EH (cell line): Measurements from ENCODE around the gene C1QTNF5.

Experiments
- DNase-seq: peaks from one replicate; pipeline ENCODE4 v3.0.0-alpha.2; 2015; ENCODE audit warnings: low read depth

Gene C1QTNF5

DNA sequence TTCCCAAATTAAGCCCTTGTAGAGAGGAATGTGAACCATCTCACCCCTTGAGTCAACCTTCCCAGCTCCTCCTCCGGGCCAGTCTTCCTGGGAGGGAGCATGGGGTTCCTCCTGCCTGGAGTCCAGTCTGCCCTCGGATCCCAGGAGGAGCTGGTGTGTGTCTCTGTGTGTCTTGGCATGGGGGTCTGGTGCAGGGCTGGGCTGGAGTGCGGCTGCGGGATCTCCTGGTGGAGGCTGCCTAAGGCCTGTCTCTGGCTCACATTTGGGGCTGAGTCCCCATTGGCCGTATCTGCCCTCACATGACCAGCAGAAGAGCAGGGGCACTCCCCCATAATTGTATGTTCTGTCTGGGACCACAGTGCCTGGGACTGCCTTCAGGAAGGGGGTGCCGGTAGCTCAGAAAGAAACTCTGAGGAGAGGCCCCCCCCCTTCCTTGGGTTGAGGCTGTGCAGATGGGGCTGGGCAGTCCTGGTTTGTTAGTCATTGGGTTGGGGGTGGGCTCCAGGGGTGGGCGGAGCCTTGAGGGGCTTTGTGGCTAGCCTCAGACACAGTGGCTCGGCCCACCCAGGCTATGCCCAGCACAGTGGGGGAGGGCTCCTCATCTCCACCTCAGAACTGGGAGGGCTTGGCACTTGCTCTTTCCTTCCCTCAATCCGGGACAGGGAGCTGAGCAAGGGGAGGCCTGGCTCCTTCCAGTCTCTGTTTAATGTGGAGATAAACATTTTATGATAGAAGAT is 2.9 kb downstream of the C1QTNF5 start:
- peak; percentile 89 for DNase-seq

DNA sequence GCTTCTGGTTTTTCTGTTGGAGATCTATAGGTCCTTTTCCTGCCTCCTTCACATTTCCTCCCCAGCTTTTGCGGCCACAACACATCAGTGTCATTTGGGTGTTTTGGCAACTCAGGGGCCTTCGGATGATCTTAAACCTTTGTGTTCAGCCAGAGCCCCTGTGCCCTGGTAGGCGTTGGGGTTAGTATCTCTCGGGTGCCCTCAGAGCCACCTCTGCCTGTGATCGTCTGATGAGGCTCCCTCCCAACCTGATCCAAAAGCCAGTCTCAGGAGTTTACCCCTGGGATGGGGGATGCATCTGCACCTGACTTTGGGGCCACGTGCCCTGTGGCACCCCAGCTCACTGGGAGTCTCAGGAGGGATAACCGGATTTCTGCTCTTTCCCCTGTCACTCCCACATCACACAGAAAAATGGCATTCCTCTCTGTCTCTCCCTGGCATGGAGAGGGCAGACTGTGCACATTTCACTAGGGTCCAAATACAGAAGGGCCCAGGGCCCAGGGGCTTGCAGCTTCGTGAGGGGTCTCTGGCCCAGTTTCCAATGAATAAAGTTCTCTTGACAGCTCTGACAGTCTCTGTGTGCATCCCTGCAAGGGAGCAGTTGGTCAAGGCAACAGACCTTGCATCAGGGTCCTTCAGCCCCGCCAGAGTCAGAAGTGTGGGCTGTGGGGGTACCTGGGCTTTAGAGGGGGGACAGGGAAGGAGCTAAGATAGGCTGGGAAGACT is 3.8 kb downstream of the C1QTNF5 start:
- no peak for DNase-seq

- no peak for DNase-seq
Observed at GRCh38 chr11:119335655-119336543, 4.8 kb downstream of the C1QTNF5 start.

- DNase-seq, result no peak
Observed at GRCh38 chr11:119335091-119335654, 5.5 kb downstream of the C1QTNF5 start.

GRCh38 chr11:119334174-119334930 is 6.3 kb downstream of the C1QTNF5 start, which contains the start of gene RNF26:
TSS of gene RNF26 (plus strand) at chr11:119334527. CDS start at chr11:119335123, 596 bp downstream.
- peak; percentile 98 for DNase-seq

DNA sequence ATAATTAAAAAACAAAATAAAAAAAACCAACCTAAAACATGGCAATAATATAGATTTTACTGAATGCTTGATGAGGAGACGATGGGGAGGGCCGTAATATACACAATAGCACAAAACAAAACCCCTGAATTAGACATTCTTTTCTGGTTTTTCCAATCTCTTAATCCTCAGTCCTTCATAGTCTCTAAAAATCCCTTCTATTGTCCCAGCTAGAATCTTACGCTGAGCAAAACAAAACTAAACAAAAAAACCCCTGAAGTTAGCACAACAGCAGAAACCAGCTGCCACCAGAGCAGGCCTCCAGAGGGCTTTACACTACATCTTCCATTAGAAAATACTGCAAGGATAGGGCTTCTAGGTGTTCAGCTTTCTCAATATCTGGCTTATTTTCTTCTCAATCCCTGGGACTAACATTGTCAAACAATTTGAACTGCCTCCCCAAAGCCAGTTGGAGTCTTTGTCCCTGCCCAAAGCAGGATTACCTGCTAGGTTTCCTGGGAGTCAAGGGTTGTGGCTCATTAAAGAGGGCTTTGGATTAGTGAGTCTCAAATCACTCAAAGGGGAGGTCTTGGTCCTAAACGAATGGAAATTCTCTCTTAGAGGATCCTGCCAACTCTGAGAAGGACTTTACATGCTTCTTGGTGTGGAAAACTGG is 8.4 kb downstream of the C1QTNF5 start:
- no peak for DNase-seq

DNA sequence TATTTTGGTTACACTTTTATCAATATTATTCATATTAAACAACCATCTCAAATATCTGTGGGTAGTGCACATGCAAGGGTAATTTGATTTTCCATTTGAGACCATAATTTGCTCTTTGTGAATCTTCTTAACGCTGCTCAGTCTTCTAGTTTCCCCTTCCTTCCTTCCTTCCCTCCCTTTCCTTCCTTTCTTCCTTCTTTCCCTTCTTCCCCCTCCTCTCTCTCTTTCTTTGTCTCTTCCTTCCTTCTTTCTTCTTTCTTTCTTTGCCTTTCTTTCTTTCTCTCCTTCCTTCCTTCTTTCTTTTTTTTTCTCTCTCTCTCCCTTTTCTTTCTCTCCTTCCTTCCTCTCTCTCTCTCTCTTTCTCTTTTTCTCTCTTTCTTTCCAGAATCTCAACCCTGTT is 10.4 kb downstream of the C1QTNF5 start:
- DNase-seq, result no peak

- no peak for DNase-seq
Observed at GRCh38 chr11:119329320-119329719, 11.4 kb downstream of the C1QTNF5 start.

DNA sequence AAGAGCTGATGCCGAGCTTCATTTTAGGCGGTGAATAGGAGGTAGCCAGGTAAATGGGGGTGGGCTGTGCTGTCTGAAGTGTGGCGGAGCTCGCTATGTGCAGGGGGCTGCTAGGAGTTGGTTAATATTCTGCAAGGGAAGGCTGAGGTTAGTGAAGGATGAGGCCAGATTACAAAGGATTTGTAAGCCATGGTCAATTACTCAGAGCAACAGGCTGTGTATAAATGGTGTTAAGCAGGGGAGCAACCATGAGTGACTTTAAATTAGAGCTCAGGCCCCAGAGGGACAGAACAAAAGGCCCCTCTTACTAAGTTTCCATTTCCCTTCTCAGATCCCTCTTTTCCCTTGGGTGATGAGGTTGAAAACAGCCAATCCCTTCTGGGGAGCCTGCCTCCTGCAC is 16.5 kb downstream of the C1QTNF5 start:
- DNase-seq, result no peak

DNA sequence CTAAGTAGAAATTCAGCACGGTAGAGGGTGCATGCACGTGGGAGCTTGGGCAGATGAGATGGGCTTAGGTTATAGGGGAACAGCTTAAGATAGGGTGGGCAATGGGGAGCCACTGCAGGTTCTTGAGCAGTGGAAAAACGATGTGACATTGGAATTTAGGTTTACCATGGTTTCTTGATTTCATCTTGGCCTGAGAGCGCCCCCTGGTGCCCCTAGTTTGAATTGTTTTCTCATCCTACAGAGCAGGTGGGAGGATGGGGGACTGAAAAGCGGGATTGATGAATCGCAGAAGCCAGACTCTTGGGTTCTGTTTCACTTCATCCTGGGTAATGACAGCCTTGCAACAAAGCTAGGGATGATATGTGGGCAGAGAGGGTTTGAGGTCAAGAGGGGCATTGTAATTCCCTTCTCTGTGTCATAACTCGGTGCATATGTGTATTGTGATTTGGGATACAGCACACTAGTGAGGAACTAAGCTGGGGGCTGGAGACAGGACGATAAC is 17.1 kb downstream of the C1QTNF5 start:
- DNase-seq, result peak; percentile 69

DNA sequence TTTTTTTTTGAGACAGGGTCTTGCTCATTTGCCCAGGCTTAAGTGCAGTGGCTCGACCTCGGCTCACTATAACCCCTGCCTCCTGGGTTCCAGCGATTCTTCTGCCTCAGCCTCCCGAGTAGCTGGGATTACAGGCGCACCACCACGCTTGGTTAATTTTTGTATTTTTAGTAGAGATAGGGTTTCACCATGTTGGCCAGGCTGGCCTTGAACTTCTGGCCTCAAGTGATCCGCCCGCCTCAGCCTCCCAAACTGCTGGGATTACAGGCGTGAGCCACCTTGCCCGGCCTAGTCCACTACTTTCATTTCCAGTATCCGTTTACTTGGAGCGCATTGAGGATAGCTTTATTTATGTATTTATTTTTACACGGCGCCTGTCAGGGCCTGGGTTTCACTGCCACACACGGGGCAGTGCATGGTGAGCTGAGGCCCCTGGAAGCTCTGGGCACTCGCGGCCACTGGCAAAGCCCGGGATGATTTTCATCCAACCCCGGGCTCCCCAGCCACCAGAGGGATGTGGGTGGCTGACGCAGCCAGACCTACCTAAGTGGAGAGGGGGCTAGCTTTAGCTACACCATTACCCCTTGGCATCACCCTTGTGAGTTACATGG is 17.7 kb downstream of the C1QTNF5 start:
- DNase-seq, result no peak

DNA sequence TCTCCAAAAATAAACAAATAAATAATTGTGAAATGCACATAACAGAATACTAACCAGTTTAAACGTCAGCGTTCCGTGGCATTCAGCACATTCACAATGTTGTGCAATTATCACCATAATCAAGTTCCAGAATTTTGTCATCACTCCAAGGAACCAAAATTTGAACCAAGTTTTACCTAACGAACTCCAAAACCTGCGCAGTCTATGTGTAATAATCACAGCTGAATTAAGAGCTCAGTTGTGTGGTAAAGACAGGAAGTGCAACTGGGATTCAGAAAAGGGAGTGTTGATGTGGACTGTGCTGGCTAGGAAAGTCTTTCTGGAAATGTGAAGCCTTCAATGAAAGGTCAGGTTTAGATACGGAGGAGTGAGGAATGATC is 18.3 kb downstream of the C1QTNF5 start:
- DNase-seq, result no peak

DNA sequence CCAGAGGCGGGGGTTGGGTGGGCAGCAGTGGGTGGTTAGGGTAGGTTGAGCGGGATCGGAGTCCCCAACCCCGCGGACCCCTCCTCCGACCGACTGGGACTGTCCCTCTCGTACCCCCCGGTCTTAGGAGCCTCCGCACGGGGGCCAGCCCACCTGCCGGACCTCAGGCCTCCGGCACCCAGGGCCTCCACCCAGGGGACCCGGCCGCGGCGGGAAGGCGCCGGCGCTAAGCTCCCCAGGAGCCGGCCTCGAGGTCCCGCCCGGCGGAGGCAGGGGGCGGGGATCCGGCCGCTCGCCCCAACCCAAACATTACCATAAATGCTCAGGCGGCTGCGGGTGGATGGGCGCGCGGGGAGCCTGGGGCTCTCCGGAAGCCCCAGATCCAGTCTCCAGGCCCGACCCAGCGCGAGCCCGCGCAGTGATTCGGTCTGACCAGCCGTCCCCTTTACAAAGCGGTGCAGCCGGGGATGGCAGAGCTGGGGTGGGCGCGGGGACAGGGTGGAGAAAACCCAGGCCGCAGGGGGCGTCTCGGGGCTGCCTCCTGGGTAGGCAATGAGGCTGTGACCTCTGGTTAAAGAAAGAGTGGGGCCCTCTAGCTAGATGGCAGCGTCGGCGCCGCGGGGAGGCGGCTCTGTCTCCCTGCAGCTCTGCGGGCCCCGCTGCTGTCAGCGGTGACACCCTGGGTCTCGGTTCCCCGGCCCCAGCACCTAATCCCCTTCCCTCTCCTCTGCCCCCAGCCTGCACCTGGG is 19.7 kb downstream of the C1QTNF5 start:
- peak; percentile 82 for DNase-seq

DNA sequence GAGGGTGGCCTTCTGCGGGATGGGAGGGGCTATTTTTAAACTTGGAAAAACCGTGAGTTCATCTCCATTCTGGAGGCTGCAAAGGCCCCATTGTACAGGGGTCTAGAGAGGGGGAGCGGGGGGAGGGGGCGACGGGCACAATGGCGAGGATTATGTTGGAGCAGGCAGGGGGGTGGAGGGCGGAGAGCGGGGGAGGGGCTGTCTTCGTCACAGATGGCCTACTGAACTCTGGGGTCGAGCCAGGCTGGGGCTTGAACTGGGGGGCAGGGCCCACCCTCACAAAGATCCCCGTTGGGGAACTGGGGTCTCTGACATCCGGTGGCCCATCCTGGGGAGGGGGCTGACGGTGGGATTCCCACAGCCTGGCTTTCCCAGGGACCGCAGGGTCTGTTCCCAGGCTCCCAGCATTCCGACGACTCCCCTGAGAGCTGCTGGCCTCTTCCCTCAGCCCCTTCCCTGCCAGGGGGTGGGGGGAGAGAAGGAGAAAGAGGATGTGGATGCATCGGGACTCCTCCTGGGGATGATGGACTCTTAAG is 20.4 kb downstream of the C1QTNF5 start:
- DNase-seq, result no peak

- DNase-seq, result no peak
Observed at GRCh38 chr11:119319700-119320239, 20.9 kb downstream of the C1QTNF5 start.

DNA sequence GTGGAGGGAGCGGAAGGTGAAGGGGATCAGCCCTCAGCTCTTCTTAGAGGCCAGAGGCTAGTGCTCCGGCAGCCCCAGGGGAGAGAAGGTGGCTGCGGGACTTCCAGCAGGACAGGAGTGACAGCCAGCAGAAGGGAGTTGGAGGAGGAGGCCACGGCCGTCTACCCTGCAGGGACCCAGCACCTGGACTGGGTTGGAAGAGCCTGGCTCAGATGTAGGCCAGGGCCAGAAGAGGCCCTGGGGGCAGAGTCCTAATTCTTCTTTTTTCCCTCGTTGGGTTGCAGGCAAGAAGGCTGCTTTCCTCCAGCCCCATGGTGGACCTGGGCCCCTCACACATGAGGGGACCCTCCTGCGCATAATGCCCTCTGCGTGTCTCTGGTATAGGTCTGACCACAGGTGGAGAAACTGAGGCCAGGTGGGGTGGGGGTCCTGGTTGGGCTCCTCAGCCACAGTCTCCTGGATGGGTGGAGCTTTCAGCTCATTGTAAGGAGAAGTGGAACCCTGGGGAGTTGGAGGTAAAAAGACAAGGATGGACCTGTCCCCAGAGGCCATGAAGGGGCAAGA is 21.5 kb downstream of the C1QTNF5 start:
- no peak for DNase-seq

DNA sequence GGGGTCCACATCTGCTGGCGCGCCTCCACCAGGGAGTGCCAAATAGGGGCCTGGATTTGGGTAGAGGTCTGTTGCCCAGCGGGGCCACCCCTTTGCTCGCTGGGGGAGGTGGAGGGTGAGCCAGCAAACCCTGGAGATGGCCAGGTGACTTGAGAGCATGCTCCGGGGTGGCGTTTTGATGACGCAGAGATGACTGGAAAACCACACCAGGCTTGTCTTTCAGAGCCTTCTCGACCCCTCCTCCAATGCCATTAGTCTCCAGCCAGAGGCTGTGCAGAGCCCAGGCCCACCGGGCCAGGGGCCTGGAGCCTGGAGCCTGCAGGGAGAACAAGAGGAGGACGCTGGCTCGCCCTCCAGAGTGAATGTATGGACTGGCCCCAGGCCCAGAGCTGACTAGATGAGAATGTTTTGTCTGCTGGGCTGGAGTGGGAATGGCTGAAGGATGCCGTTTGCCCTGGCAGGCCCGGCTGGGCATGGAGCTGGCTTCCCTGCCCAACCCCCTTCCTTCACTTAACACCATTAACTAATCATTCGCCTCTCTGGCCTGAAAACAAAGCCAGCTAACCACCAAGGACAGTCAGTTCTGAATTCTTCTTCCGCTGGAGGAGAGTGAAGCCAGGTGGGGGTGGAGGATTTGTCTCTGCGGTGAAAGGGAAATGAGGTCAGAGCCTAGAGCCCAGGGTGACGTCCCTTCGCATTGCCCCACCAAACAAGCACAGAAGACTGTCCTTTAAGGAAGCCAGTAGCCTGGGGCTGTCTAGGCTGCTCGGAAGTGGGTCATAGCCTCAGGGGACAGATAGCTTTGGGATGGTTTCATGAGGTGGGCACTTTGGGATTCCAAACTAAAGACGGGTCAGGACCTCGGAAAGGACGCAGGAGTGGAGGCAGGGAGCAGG is 22.2 kb downstream of the C1QTNF5 start:
- peak; percentile 55 for DNase-seq
